Fibroblast of lung (primary cell): Measurements from ENCODE around the gene KCNN4. TPM values are rescaled to one million over a fixed set of nuclear protein-coding genes. Genes with fewer than 3 reads are reported as not detected.

Experiments used
- DNase-seq, 2 donors: peaks; one replicate each; pipeline versions ENCODE4 v3.0.0 to v3.0.0-alpha.2; 2010; ENCODE audit warnings: low read depth in 2 of 2
- H2AFZ ChIP-seq: 2 replicates; pipeline ENCODE4 v1.5.1; 2012; ENCODE audit warnings: low read length, control low read depth, inconsistent platforms
- H3K27ac ChIP-seq: 2 replicates; pipeline ENCODE4 v1.5.1; 2011; ENCODE audit warnings: low read length, control low read depth; ENCODE audit not compliant: insufficient read depth
- H3K27me3 ChIP-seq: 2 replicates; pipeline ENCODE4 v1.5.1; 2011; ENCODE audit warnings: mild to moderate bottlenecking, low read length; ENCODE audit not compliant: control insufficient read depth, insufficient read depth
- H3K36me3 ChIP-seq: 2 replicates; pipeline ENCODE4 v1.5.1; 2011; ENCODE audit warnings: low read length; ENCODE audit not compliant: control insufficient read depth, insufficient read depth
- H3K4me1 ChIP-seq: 2 replicates; pipeline ENCODE4 v1.5.1; 2011; ENCODE audit warnings: low read length; ENCODE audit not compliant: control insufficient read depth, insufficient read depth; ENCODE audit errors: extremely low read depth
- H3K4me2 ChIP-seq: 2 replicates; pipeline ENCODE4 v1.5.1; 2011; ENCODE audit warnings: low read length, control low read depth; ENCODE audit not compliant: insufficient read depth; ENCODE audit errors: extremely low read depth
- H3K4me3 ChIP-seq, 4 experiments: fragments of 200-600 bp in 1 of 4; sonication (generic) in 1 of 4; replicated peaks in 1 of 4; 2 replicates each; pipeline ENCODE4 v1.5.1; 2011 to 2016; ENCODE audit warnings: low read length in 4 of 4, low read depth in 3 of 4, mild to moderate bottlenecking in 3 of 4, control low read depth in 2 of 4, inconsistent platforms in 1 of 4, mixed read lengths in 1 of 4; ENCODE audit not compliant: insufficient read depth in 1 of 4; ENCODE audit errors: control extremely low read depth in 1 of 4
- H3K79me2 ChIP-seq: 2 replicates; pipeline ENCODE4 v1.5.1; 2012; ENCODE audit warnings: mild to moderate bottlenecking, low read length, inconsistent platforms; ENCODE audit not compliant: control insufficient read depth, insufficient read depth
- H3K9ac ChIP-seq: 2 replicates; pipeline ENCODE4 v1.5.1; 2011; ENCODE audit warnings: mild to moderate bottlenecking, low read length, control low read depth; ENCODE audit not compliant: insufficient read depth
- H3K9me3 ChIP-seq: 2 replicates; pipeline ENCODE4 v1.5.1; 2012; ENCODE audit warnings: low read depth, low read length; ENCODE audit not compliant: control insufficient read depth, insufficient read depth
- H4K20me1 ChIP-seq: 2 replicates; pipeline ENCODE4 v1.5.1; 2011; ENCODE audit warnings: low read length; ENCODE audit not compliant: control insufficient read depth, insufficient read depth; ENCODE audit errors: extremely low read depth
- EZH2 ChIP-seq: IDR thresholded peaks from 2 replicates; pipeline ENCODE4 v1.5.1; 2012; ENCODE audit warnings: low read length, control low read depth, mild to moderate bottlenecking; ENCODE audit errors: missing control alignments
- polyA plus RNA-seq, 2 donors: library from polyadenylated mRNA; depleted of rRNA in 1 of 2; stranded (reverse) in 1 of 2; unstranded in 1 of 2; fragments of >200 nt; gene quantifications; 2 replicates each; pipeline ENCODE4 v1.2.1, GENCODE V29; 2011 to 2012; ENCODE audit warnings: missing spikeins in 1 of 2
- total RNA-seq: library from RNA; depleted of rRNA; stranded (reverse); fragments of >200 nt; gene quantifications from 2 replicates; pipeline ENCODE4 v1.2.1, GENCODE V29; 2014
- TF ChIP-seq, protein P1 (sequence below), 2 donors: IDR thresholded peaks in 1 of 2; conservative IDR thresholded peaks in 1 of 2; 1 replicate in 1 of 2; 2 replicates in 1 of 2; pipeline ENCODE4 v1.5.1; 2011 to 2012; ENCODE audit warnings: low read length in 2 of 2, control low read depth in 1 of 2, inconsistent platforms in 1 of 2, low read depth in 1 of 2, mild to moderate bottlenecking in 1 of 2

The KCNN4 gene
- total and polyA plus RNA-seq, 2 donors (not counting 1 experiment from before 2014, with no cell fraction given), result 0.41 to 0.83 TPM

DNA sequence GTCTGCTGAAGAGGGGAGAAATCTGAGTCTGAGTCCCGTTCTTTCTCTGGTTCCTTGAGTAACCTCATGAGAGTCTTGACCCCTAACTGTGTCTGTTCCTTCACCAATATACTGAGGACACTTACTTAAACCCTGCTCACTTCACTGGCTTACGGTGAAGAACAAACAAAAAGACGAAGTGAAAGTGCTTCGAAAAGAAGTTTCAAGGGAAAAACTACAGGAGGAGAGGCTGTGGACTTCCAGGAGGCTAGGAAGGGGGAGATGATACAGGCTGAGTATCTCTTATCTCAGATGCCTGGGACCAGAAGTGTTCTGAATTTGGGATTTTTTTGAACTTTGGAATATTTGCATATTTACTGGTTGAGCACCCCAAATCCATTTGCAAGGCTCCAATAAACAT, 32.1 kb downstream of the KCNN4 start:
- no peaks in the 10 kb centered on the region for H4K20me1 ChIP-seq
- peaks cover 29% of the 10 kb centered on the region for H3K36me3 ChIP-seq
- TF ChIP-seq, protein P1, sequence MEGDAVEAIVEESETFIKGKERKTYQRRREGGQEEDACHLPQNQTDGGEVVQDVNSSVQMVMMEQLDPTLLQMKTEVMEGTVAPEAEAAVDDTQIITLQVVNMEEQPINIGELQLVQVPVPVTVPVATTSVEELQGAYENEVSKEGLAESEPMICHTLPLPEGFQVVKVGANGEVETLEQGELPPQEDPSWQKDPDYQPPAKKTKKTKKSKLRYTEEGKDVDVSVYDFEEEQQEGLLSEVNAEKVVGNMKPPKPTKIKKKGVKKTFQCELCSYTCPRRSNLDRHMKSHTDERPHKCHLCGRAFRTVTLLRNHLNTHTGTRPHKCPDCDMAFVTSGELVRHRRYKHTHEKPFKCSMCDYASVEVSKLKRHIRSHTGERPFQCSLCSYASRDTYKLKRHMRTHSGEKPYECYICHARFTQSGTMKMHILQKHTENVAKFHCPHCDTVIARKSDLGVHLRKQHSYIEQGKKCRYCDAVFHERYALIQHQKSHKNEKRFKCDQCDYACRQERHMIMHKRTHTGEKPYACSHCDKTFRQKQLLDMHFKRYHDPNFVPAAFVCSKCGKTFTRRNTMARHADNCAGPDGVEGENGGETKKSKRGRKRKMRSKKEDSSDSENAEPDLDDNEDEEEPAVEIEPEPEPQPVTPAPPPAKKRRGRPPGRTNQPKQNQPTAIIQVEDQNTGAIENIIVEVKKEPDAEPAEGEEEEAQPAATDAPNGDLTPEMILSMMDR (conservative IDR thresholded peaks at IDR 0.05 in 1 of 2, IDR thresholded peaks at IDR 0.05 in 1 of 2; ENCODE audit: low read depth in 1 of 2, low read length in 2 of 2), result no peak
- no peak for TF ChIP-seq EZH2

DNA sequence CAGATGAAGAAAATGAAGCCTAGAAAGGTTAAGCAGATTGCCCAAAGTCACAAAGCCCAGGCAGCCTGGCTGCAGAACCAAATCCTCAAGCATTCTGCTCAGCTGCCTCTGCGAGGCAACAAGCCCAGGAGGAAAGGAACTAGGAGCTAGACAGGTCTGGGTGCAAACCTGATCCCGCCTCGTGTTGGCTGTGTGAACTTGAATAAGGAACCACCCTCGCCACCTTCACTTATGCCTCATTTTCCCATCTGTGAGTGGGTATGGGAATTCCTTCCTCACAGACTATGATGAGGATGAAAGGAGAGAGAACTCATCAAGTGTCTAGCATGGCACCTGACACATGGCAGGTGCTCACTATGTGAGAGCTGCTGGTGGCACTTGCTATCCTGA, 32.6 kb downstream of the KCNN4 start:
- H3K27me3 ChIP-seq, result no peaks in the 10 kb centered on the region
- H3K36me3 ChIP-seq, result peaks cover 30% of the 10 kb centered on the region
- peaks cover 15% of the 10 kb centered on the region for H3K79me2 ChIP-seq
- peaks cover 11% of the 10 kb centered on the region for H3K4me1 ChIP-seq
- no peak overlapping the region for H3K27ac ChIP-seq
- H3K9ac ChIP-seq, result no peak overlapping the region
- no peak for TF ChIP-seq EZH2
- TF ChIP-seq, protein P1 (conservative IDR thresholded peaks at IDR 0.05 in 1 of 2, IDR thresholded peaks at IDR 0.05 in 1 of 2; ENCODE audit: low read depth in 1 of 2, low read length in 2 of 2), result no peak
- no peak for DNase-seq
- H3K4me3 ChIP-seq, result no peak overlapping the region
- no peak overlapping the region for H3K4me2 ChIP-seq
- H2AFZ ChIP-seq, result no peak overlapping the region
- no peaks in the 10 kb centered on the region for H4K20me1 ChIP-seq
- no peaks in the 10 kb centered on the region for H3K9me3 ChIP-seq

More for the DNA sequence above, 32.1 kb downstream of the KCNN4 start:
- peaks cover 14% of the 10 kb centered on the region for H3K4me1 ChIP-seq
- H3K9ac ChIP-seq, result no peak overlapping the region
- no peak overlapping the region for H3K27ac ChIP-seq
- DNase-seq, result no peak
- H3K4me3 ChIP-seq, result no peak overlapping the region
- H2AFZ ChIP-seq, result no peak overlapping the region
- H3K79me2 ChIP-seq, result peaks cover 18% of the 10 kb centered on the region
- H3K9me3 ChIP-seq, result no peaks in the 10 kb centered on the region
- no peak overlapping the region for H3K4me2 ChIP-seq
- H3K27me3 ChIP-seq, result no peaks in the 10 kb centered on the region

DNA sequence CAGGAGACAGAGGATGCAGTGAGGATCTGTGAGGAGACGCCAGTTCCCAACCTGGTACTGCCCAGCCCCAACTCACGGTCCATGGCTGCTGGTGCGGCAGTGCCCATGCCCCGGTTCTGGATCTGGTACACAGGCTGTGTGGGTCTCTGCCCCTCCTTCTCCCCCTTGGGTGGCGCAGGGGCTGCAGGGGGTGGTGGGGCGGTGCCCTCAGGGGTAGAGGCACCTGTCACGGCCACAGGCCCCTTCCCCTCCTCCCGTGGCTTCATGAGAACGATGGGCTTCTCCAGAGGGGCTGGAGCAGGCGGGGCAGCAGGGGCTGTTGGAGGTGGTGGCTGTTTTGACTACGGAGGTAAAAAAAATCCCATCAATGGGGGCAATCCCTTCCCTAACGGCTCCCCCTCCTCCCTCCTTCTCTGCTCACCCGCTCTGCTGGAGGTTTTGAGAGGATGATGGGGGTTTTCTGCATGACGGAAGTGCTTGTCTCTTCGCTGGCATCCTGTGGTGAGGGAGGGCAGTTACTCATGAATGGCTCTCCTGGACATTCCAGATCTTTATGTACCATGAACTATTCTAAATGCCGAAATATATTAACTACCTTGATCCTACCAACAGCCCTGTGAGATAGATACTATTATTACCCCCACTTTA, 33.1 kb downstream of the KCNN4 start:
- Histone ChIP-seq H3K9ac (no peak overlapping the region), H3K27me3 (no peaks in the 10 kb centered on the region), H3K4me3 (no peak overlapping the region), H3K4me1 (peaks cover 11% of the 10 kb centered on the region), H3K4me2 (no peak overlapping the region), H2AFZ (no peak overlapping the region), H4K20me1 (no peaks in the 10 kb centered on the region), H3K36me3 (peaks cover 30% of the 10 kb centered on the region), H3K9me3 (no peaks in the 10 kb centered on the region), H3K79me2 (peaks cover 15% of the 10 kb centered on the region), H3K27ac (no peak overlapping the region)
- TF ChIP-seq EZH2, result no peak
- TF ChIP-seq, protein P1 (conservative IDR thresholded peaks at IDR 0.05 in 1 of 2, IDR thresholded peaks at IDR 0.05 in 1 of 2; ENCODE audit: low read depth in 1 of 2, low read length in 2 of 2), result no peak
- DNase-seq, result no peak
